Measurements from ENCODE around the gene KXD1.
A peak's percentile ranks its signal among the peaks of the same experiment; 100 is the strongest.

KXD1 gene

DNA sequence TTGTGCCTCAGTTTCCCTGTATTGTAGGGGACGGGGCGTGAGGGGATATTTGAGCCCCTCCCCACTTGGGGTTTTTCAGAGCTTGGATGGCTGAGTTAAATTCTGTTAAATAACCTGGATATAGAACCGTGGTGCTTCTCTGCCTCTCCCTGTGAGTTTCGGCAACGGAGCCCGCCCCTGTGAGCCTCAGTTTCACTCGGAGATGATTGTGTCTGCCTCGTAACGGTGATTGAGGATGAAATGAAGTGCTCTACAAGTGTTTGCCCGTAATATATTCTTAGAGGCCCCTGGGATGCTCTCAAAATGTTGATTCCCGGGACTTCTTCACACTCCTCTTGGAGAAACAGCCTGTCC, 509 bp downstream of the KXD1 start:
- H2AFZ ChIP-seq (ENCODE audit: low read depth), result 0 out of 2 replicates have a peak overlapping the region, but pooled peaks have one; percentile 64

DNA sequence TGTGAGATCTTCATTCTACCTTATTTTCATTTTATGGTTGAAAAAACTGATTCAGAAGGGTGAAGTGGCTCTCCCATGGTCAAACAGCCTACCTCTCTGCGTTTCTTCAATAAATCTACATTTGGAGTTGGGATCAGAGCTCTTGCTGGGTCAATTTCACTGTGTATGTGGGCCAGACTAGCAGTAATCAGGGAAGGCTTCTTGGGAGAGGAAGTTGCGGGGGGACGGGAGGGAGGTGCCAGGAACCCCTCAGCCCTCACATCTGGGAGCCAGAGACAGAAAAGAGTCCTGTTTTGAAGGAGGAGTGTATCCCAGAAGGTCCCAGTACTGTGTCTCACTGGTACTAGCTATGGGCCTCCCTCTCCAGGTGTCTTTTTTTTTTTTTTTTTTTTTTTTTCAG, 934 bp downstream of the KXD1 start:
- Histone ChIP-seq H4K20me1 (ENCODE audit: insufficient read depth) (no peaks in the 10 kb centered on the region), H3K4me1 (ENCODE audit: low read depth, poor library complexity, severe bottlenecking) (peaks cover 12% of the 10 kb centered on the region), H3K36me3 (ENCODE audit: insufficient read depth) (no peaks in the 10 kb centered on the region), H3K4me3 (IDR thresholded peaks at IDR 0.05; ENCODE audit: insufficient read depth, low read depth, low read length) (no peak overlapping the region), H2AFZ (ENCODE audit: low read depth) (no peak overlapping the region), H3K27ac (peak overlapping the region; percentile 36; the same call in 1 of the 2 replicates), H3K4me2 (peak overlapping the region; percentile 63), H3K79me2 (ENCODE audit: insufficient read depth, low read depth) (peaks cover 19% of the 10 kb centered on the region), H3K27me3 (ENCODE audit: insufficient read depth, low read depth) (no peaks in the 10 kb centered on the region), H3K9ac (peak overlapping the region; percentile 66; the same call in 1 of the 2 replicates)
- TF ChIP-seq, protein P1, sequence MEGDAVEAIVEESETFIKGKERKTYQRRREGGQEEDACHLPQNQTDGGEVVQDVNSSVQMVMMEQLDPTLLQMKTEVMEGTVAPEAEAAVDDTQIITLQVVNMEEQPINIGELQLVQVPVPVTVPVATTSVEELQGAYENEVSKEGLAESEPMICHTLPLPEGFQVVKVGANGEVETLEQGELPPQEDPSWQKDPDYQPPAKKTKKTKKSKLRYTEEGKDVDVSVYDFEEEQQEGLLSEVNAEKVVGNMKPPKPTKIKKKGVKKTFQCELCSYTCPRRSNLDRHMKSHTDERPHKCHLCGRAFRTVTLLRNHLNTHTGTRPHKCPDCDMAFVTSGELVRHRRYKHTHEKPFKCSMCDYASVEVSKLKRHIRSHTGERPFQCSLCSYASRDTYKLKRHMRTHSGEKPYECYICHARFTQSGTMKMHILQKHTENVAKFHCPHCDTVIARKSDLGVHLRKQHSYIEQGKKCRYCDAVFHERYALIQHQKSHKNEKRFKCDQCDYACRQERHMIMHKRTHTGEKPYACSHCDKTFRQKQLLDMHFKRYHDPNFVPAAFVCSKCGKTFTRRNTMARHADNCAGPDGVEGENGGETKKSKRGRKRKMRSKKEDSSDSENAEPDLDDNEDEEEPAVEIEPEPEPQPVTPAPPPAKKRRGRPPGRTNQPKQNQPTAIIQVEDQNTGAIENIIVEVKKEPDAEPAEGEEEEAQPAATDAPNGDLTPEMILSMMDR (conservative IDR thresholded peaks at IDR 0.05; ENCODE audit: low read depth, low read length), result no peak

More for the DNA sequence above, 509 bp downstream of the KXD1 start:
- Histone ChIP-seq H3K4me1 (ENCODE audit: low read depth, poor library complexity, severe bottlenecking) (peaks cover 12% of the 10 kb centered on the region), H3K4me2 (peak overlapping the region; percentile 63), H3K36me3 (ENCODE audit: insufficient read depth) (no peaks in the 10 kb centered on the region), H3K4me3 (IDR thresholded peaks at IDR 0.05; ENCODE audit: insufficient read depth, low read depth, low read length) (no peak overlapping the region), H3K9ac (peak overlapping the region; percentile 66), H3K27ac (peak overlapping the region; percentile 36), H3K79me2 (ENCODE audit: insufficient read depth, low read depth) (peaks cover 19% of the 10 kb centered on the region), H4K20me1 (ENCODE audit: insufficient read depth) (no peaks in the 10 kb centered on the region), H3K27me3 (ENCODE audit: insufficient read depth, low read depth) (no peaks in the 10 kb centered on the region)
- TF ChIP-seq, protein P1 (conservative IDR thresholded peaks at IDR 0.05; ENCODE audit: low read depth, low read length), result no peak

DNA sequence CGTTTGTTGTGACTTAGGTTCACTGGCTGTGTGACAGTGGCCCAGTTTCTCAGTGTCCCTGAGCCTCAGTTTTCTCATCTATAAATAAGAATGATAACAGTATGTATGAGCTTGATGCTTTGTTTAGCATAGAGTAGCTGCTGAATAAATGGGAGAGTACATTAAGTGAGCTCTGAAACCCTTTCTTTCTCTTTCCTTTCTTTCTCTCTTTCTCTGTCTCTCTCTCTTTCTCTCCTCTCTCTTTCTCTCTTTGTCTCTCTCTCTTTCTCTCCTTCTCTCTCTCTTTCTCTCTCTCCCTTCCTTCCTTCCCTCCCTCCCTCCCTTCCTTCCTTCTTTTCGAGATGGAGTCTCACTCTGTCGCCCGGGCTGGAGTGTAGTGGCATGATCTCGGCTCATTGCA, 2.0 kb downstream of the KXD1 start:
- no peak overlapping the region for H3K4me3 ChIP-seq (IDR thresholded peaks at IDR 0.05; ENCODE audit: insufficient read depth, low read depth, low read length)
- TF ChIP-seq, protein P1 (conservative IDR thresholded peaks at IDR 0.05; ENCODE audit: low read depth, low read length), result no peak
- peaks cover 19% of the 10 kb centered on the region for H3K79me2 ChIP-seq (ENCODE audit: insufficient read depth, low read depth)
- H3K4me1 ChIP-seq (ENCODE audit: low read depth, poor library complexity, severe bottlenecking), result peaks cover 12% of the 10 kb centered on the region
- no peak overlapping the region for H2AFZ ChIP-seq (ENCODE audit: low read depth)
- peak overlapping the region; percentile 29; the same call in 1 of the 2 replicates for H3K4me2 ChIP-seq
- H4K20me1 ChIP-seq (ENCODE audit: insufficient read depth), result no peaks in the 10 kb centered on the region
- no peak overlapping the region for H3K27ac ChIP-seq
- no peaks in the 10 kb centered on the region for H3K36me3 ChIP-seq (ENCODE audit: insufficient read depth)
- H3K9ac ChIP-seq, result no peak overlapping the region
- no peaks in the 10 kb centered on the region for H3K27me3 ChIP-seq (ENCODE audit: insufficient read depth, low read depth)

DNA sequence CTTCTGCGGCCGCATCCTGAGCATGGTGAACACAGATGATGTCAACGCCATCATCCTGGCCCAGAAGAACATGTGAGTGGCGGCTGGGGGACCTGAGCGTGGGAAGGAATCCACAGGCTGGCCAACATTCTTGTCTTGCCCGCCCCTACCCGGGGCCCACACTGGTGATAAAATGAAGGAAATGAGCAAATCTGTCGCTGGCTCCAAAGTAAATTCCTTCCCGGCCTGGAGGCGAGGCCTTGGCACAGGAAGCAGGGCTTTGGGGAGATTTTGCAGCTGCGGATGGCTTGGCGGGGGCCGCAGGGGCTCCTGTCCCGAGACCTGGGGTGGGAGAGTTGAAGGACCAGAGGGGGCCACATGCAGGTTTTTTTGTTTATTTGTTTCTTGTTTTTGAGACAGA, 4.4 kb downstream of the KXD1 start:
- peaks cover 12% of the 10 kb centered on the region for H3K4me1 ChIP-seq (ENCODE audit: low read depth, poor library complexity, severe bottlenecking)
- H3K9ac ChIP-seq, result no peak overlapping the region
- peaks cover 19% of the 10 kb centered on the region for H3K79me2 ChIP-seq (ENCODE audit: insufficient read depth, low read depth)

More for the DNA sequence above, 4.4 kb downstream of the KXD1 start:
- TF ChIP-seq, protein P1 (conservative IDR thresholded peaks at IDR 0.05; ENCODE audit: low read depth, low read length), result no peak
- H3K4me2 ChIP-seq, result no peak overlapping the region
- no peaks in the 10 kb centered on the region; the same call in 1 of the 2 replicates for H3K36me3 ChIP-seq (ENCODE audit: insufficient read depth)
- no peaks in the 10 kb centered on the region for H4K20me1 ChIP-seq (ENCODE audit: insufficient read depth)
- no peak overlapping the region for H2AFZ ChIP-seq (ENCODE audit: low read depth)
- no peaks in the 10 kb centered on the region for H3K27me3 ChIP-seq (ENCODE audit: insufficient read depth, low read depth)
- H3K4me3 ChIP-seq (IDR thresholded peaks at IDR 0.05; ENCODE audit: insufficient read depth, low read depth, low read length), result no peak overlapping the region
- H3K27ac ChIP-seq, result no peak overlapping the region

All from KMS-11 (cell line).